H9 (cell line): ENCODE measurements around the gene DUSP1. TPM values are rescaled to one million over a fixed set of nuclear protein-coding genes. Genes with fewer than 3 reads are reported as not detected.

Experiments
- DNase-seq: peaks from one replicate; pipeline ENCODE4 v3.0.0-alpha.2; 2017
- H2AFZ ChIP-seq: one replicate; pipeline ENCODE4 v1.6.1; 2013; ENCODE audit warnings: mild to moderate bottlenecking, low read length, control low read depth, moderate library complexity
- H2AK5ac ChIP-seq: 2 replicates; pipeline ENCODE4 v1.6.1; 2013; ENCODE audit warnings: low read length, control low read depth, mixed read lengths; ENCODE audit not compliant: insufficient read length
- H2BK120ac ChIP-seq: one replicate; pipeline ENCODE4 v1.6.1; 2013; ENCODE audit warnings: low read depth, mild to moderate bottlenecking, low read length, control low read depth, inconsistent platforms; ENCODE audit not compliant: poor library complexity, severe bottlenecking
- H2BK12ac ChIP-seq: 2 replicates; pipeline ENCODE4 v1.6.1; 2013; ENCODE audit warnings: low read length, control low read depth, mixed read lengths, low read depth; ENCODE audit not compliant: insufficient read length
- H2BK15ac ChIP-seq: 2 replicates; pipeline ENCODE4 v1.6.1; 2013; ENCODE audit warnings: low read depth, low read length, control low read depth
- H2BK20ac ChIP-seq: one replicate; pipeline ENCODE4 v1.6.1; 2013; ENCODE audit warnings: low read depth, mild to moderate bottlenecking, low read length, control low read depth, inconsistent platforms; ENCODE audit not compliant: poor library complexity, severe bottlenecking
- H2BK5ac ChIP-seq: 2 replicates; pipeline ENCODE4 v1.6.1; 2013; ENCODE audit warnings: low read length, control low read depth, mixed read lengths; ENCODE audit not compliant: insufficient read length
- H3K14ac ChIP-seq: 2 replicates; pipeline ENCODE4 v1.6.1; 2013; ENCODE audit warnings: low read length, control low read depth; ENCODE audit not compliant: insufficient read depth
- H3K18ac ChIP-seq: 2 replicates; pipeline ENCODE4 v1.6.1; 2013; ENCODE audit warnings: low read depth, mild to moderate bottlenecking, mixed read lengths, low read length, control low read depth; ENCODE audit not compliant: insufficient read length
- H3K23ac ChIP-seq: 2 replicates; pipeline ENCODE4 v1.6.1; 2013; ENCODE audit warnings: low read length, control low read depth, mixed read lengths, low read depth; ENCODE audit not compliant: insufficient read length
- H3K23me2 ChIP-seq: 2 replicates; pipeline ENCODE4 v1.6.1; 2013; ENCODE audit warnings: low read depth, mild to moderate bottlenecking, mixed read lengths, low read length, control low read depth; ENCODE audit not compliant: insufficient read length, poor library complexity, severe bottlenecking
- H3K27ac ChIP-seq: 2 replicates; pipeline ENCODE4 v1.5.1; 2013; ENCODE audit warnings: low read length, control low read depth, mixed read lengths, low read depth; ENCODE audit not compliant: insufficient read length
- H3K27me3 ChIP-seq: 2 replicates; pipeline ENCODE4 v1.6.1; 2013; ENCODE audit warnings: low read length, control low read depth, inconsistent platforms; ENCODE audit not compliant: insufficient read depth
- H3K4ac ChIP-seq: 2 replicates; pipeline ENCODE4 v1.6.1; 2013; ENCODE audit warnings: low read depth, mild to moderate bottlenecking, control low read depth, inconsistent platforms, low read length, moderate library complexity
- H3K4me1 ChIP-seq: 2 replicates; pipeline ENCODE4 v1.6.1; 2013; ENCODE audit warnings: low read length, control low read depth, inconsistent platforms; ENCODE audit not compliant: insufficient read depth
- H3K4me2 ChIP-seq: 2 replicates; pipeline ENCODE4 v1.6.1; 2013; ENCODE audit warnings: low read length, control low read depth, mixed read lengths; ENCODE audit not compliant: insufficient read length, insufficient read depth
- H3K56ac ChIP-seq: 2 replicates; pipeline ENCODE4 v1.6.1; 2013; ENCODE audit warnings: low read depth, mild to moderate bottlenecking, mixed read lengths, low read length, control low read depth; ENCODE audit not compliant: insufficient read length
- H3K79me1 ChIP-seq: 2 replicates; pipeline ENCODE4 v1.6.1; 2013; ENCODE audit warnings: low read depth, mild to moderate bottlenecking, moderate library complexity, low read length, control low read depth, inconsistent platforms; ENCODE audit not compliant: insufficient read depth, poor library complexity, severe bottlenecking
- H3K79me2 ChIP-seq: 2 replicates; pipeline ENCODE4 v1.6.1; 2013; ENCODE audit warnings: low read length, control low read depth, inconsistent platforms; ENCODE audit not compliant: insufficient read depth
- H3K9ac ChIP-seq: 2 replicates; pipeline ENCODE4 v1.6.1; 2013; ENCODE audit warnings: low read length, control low read depth, mixed read lengths; ENCODE audit not compliant: insufficient read length; ENCODE audit errors: extremely low read depth
- H3K9me3 ChIP-seq: one replicate; pipeline ENCODE4 v1.6.1; 2013; ENCODE audit warnings: low read depth, low read length, inconsistent platforms; ENCODE audit not compliant: control insufficient read depth
- H3T11ph ChIP-seq: one replicate; pipeline ENCODE4 v1.6.1; 2013; ENCODE audit warnings: mild to moderate bottlenecking, low read length, control low read depth, inconsistent platforms
- H4K20me1 ChIP-seq: one replicate; pipeline ENCODE4 v1.6.1; 2013; ENCODE audit not compliant: control insufficient read depth, insufficient read length, insufficient read depth
- H4K5ac ChIP-seq: 2 replicates; pipeline ENCODE4 v1.6.1; 2013; ENCODE audit warnings: low read depth, mild to moderate bottlenecking, mixed read lengths, low read length, control low read depth; ENCODE audit not compliant: insufficient read length
- H4K8ac ChIP-seq: replicated peaks from 2 replicates; pipeline ENCODE4 v1.6.1; 2013; ENCODE audit warnings: low read length, control low read depth, mixed read lengths, low read depth; ENCODE audit not compliant: insufficient read length
- H4K91ac ChIP-seq: 2 replicates; pipeline ENCODE4 v1.6.1; 2013; ENCODE audit warnings: low read depth, mild to moderate bottlenecking, moderate library complexity, mixed read lengths, low read length, control low read depth; ENCODE audit not compliant: insufficient read length
- H3K27ac Mint-ChIP-seq, 3 experiments: 2 replicates in 2 of 3; 3 replicates in 1 of 3; pipeline ENCODE4 v1.8.0; 2020 to 2021; ENCODE audit warnings: mixed read lengths in 3 of 3, mild to moderate bottlenecking in 1 of 3, moderate library complexity in 1 of 3
- H3K27me3 Mint-ChIP-seq: 2 replicates; pipeline ENCODE4 v1.8.0; 2021; ENCODE audit warnings: low read depth, mild to moderate bottlenecking, moderate library complexity, mixed read lengths
- H3K36me3 Mint-ChIP-seq, 3 experiments: 2 replicates in 2 of 3; 3 replicates in 1 of 3; pipeline ENCODE4 v1.8.0; 2020 to 2021; ENCODE audit warnings: low read depth in 3 of 3, mixed read lengths in 3 of 3; ENCODE audit not compliant: insufficient read depth in 1 of 3
- H3K4me1 Mint-ChIP-seq, 2 experiments: 2 replicates each; pipeline ENCODE4 v1.8.0; 2020; ENCODE audit warnings: mixed read lengths in 2 of 2
- H3K4me3 Mint-ChIP-seq, 2 experiments: 2 replicates in 1 of 2; 3 replicates in 1 of 2; pipeline ENCODE4 v1.8.0; 2020 to 2021; ENCODE audit warnings: mild to moderate bottlenecking in 2 of 2, mixed read lengths in 2 of 2, moderate library complexity in 1 of 2
- H3K9me3 Mint-ChIP-seq, 2 experiments: 2 replicates in 1 of 2; 3 replicates in 1 of 2; pipeline ENCODE4 v1.8.0; 2020; ENCODE audit warnings: mild to moderate bottlenecking in 2 of 2, mixed read lengths in 2 of 2, moderate library complexity in 1 of 2
- CTCF ChIP-seq: fragments of 200-600 bp; sonication (generic); conservative IDR thresholded peaks from 3 replicates; pipeline ENCODE4 v1.8.0; 2021; ENCODE audit warnings: antibody characterized with exemption, mild to moderate bottlenecking
- WGBS: extraction: QIAGEN DNeasy Blood & Tissue Kit; methylation state at CpG from one replicate; pipeline ENCODE4 v1.1.7; 2013; ENCODE audit warnings: missing lambda C conversion rate, low lambda C conversion rate, mixed read lengths; ENCODE audit not compliant: insufficient read length; ENCODE audit errors: extremely low coverage; 5-methylcytosine and 5-hydroxymethylcytosine counted together
- total RNA-seq: library from RNA; stranded (reverse); gene quantifications from 2 replicates; pipeline ENCODE4 v1.2.1, GENCODE V29; 2021

Gene DUSP1
- total RNA-seq, 1 experiment from 2014 or later, result 10.9 TPM

DNA sequence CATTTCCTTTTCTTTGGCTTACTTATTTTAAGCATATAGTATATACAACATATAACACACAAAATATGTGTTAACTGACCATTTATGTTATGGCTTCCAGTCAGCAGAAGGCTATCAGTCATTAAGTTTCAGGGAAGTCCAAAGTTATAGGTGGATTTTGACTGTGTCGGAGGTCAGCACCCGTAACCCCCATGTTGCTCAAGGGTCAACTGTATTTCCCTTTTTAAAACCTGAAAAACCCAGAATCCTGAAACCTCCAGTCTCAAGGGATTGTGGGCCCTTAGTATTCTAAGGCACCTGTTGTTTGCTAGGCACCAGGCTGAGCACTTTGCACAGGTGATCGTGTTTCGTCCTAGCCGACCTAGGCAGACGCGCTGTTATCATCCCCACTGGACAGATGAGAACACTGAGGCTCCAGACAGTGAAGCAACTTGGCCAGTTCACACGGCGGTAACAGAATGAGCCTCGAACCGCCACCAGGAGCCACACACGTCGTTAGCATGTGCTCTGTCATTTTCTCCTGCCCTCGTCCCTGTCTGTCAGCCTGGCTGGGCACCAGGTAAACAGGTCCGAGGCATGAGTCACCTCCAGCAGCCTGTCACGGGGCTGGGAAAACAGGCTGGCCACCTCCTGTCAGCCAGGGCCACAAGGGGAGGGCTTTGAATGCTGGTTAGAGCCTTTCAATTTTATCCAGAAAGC, 39.9 kb downstream of the DUSP1 start:
- H4K8ac ChIP-seq, result no peak overlapping the region
- TF ChIP-seq CTCF, result no peak
- H3K4me1 Mint-ChIP-seq, result peaks cover 2 to 3% of the 10 kb centered on the region in 2 experiments; a peak in 2 of 4 replicates
- H4K20me1 ChIP-seq, result no peaks in the 10 kb centered on the region
- DNase-seq, result no peak
- no peak overlapping the region for H4K91ac ChIP-seq
- H2BK5ac ChIP-seq, result no peak overlapping the region
- H3K27me3 Mint-ChIP-seq, result peaks cover 59% of the 10 kb centered on the region
- no peak overlapping the region for H3T11ph ChIP-seq
- H2BK20ac ChIP-seq, result no peak overlapping the region
- no peaks in the 10 kb centered on the region for H3K79me1 ChIP-seq
- no peak overlapping the region for H2AK5ac ChIP-seq
- no peak overlapping the region for H2AFZ ChIP-seq
- H3K9me3 Mint-ChIP-seq, result no peaks in the 10 kb centered on the region
- WGBS, result no CpG with 5 or more reads among the region's 16 CpGs
- no peak overlapping the region for H3K23ac ChIP-seq
- H3K18ac ChIP-seq, result no peak overlapping the region
- H3K4me1 ChIP-seq, result no peaks in the 10 kb centered on the region
- H3K4me2 ChIP-seq, result no peak overlapping the region
- no peak overlapping the region for H3K56ac ChIP-seq
- H3K36me3 Mint-ChIP-seq, result no peaks in the 10 kb centered on the region
- H3K23me2 ChIP-seq, result no peaks in the 10 kb centered on the region
- H3K27me3 ChIP-seq, result no peaks in the 10 kb centered on the region
- no peak overlapping the region for H2BK12ac ChIP-seq
- no peaks in the 10 kb centered on the region for H3K9me3 ChIP-seq
- H3K79me2 ChIP-seq, result no peaks in the 10 kb centered on the region
- H3K27ac ChIP-seq, result no peak overlapping the region
- H3K9ac ChIP-seq, result no peak overlapping the region
- H2BK120ac ChIP-seq, result no peak overlapping the region
- no peak overlapping the region for H3K4me3 Mint-ChIP-seq
- H3K4ac ChIP-seq, result no peak overlapping the region
- no peak overlapping the region; the same call in 1 of the 2 replicates for H3K14ac ChIP-seq
- H3K27ac Mint-ChIP-seq, result no peak overlapping the region
- no peak overlapping the region for H2BK15ac ChIP-seq
- no peak overlapping the region for H4K5ac ChIP-seq
